Ovary (tissue), 9 donors: ENCODE measurements around the gene CHD6. TPM values are rescaled to one million over a fixed set of nuclear protein-coding genes. Genes with fewer than 3 reads are reported as not detected.

Source experiments
- DNase-seq, 5 donors: peaks; one replicate each; pipeline ENCODE4 v3.0.0-alpha.2; 2019 to 2020
- H3K27ac ChIP-seq, 2 donors: fragments of 200-600 bp; one replicate each; pipeline versions ENCODE4 v1.5.1 to v1.8.0; 2019 to 2022
- H3K27me3 ChIP-seq: fragments of 200-600 bp; one replicate; pipeline ENCODE4 v1.8.0; 2022
- H3K36me3 ChIP-seq: fragments of 200-600 bp; sonication (generic); one replicate; pipeline ENCODE4 v1.5.1; 2019
- H3K4me1 ChIP-seq: one replicate; pipeline ENCODE4 v1.8.1; 2013; ENCODE audit warnings: mild to moderate bottlenecking, moderate library complexity; ENCODE audit not compliant: insufficient read depth
- H3K4me3 ChIP-seq: fragments of 200-600 bp; sonication (generic); one replicate; pipeline ENCODE4 v1.5.1; 2017
- H3K9me3 ChIP-seq, 2 donors: fragments of 200-600 bp in 1 of 2; sonication (generic) in 1 of 2; one replicate each; pipeline versions ENCODE4 v1.5.1 to v1.8.1; 2013 to 2019; ENCODE audit warnings: mild to moderate bottlenecking in 1 of 2, moderate library complexity in 1 of 2
- EP300 ChIP-seq: sonication (generic); formaldehyde crosslinking; IDR thresholded peaks from one replicate; pipeline ENCODE4 v1.6.1; 2017; ENCODE audit warnings: antibody characterized with exemption
- POLR2A ChIP-seq: fragments of 450-650 bp; IDR thresholded peaks from one replicate; pipeline ENCODE4 v1.6.1; 2017; ENCODE audit warnings: antibody characterized with exemption, mild to moderate bottlenecking, moderate library complexity
- WGBS, 3 donors: extraction: QIAGEN DNeasy Blood & Tissue Kit in 1 of 3; methylation state at CpG; one replicate each; pipeline versions ENCODE4 v1.1.5 to v1.1.7; 2013 to 2017; 5-methylcytosine and 5-hydroxymethylcytosine counted together
- intact Hi-C, 4 donors: fragments of 100-400 bp; cut with DNase I; formaldehyde crosslinking; loops; one replicate each; pipeline versions ENCODE4 v1.11.0 to v1.15.1; 2022 to 2023
- polyA plus RNA-seq, 2 donors: library from polyadenylated mRNA; stranded (reverse); fragments of 200-250 nt in 1 of 2; fragments of 350-450 nt in 1 of 2; fragmentation: Illumina TruSeq in 1 of 2; extraction: RNeasy Lipid Tissue Mini Kit (QIAGEN cat#74804) in 1 of 2; gene quantifications; one replicate each; pipeline ENCODE4 v1.2.3, GENCODE V29; 2013 to 2014
- total RNA-seq, 7 donors: library from RNA; depleted of rRNA in 2 of 7; stranded (reverse); fragments of >200 nt in 2 of 7; fragmentation: NEBNext Ultra II Directional in 3 of 7; extraction: Animal tissue kit (Norgen Biotek cat#: 25700) in 3 of 7; gene quantifications; one replicate each; pipeline versions ENCODE4 v1.1.0 to v1.2.4, GENCODE V29; 2016 to 2023
- TF ChIP-seq, protein P1 (sequence below), 3 donors: fragments of 450-650 bp in 2 of 3; fragments of 200-600 bp in 1 of 3; IDR thresholded peaks; one replicate each; pipeline versions ENCODE4 v1.5.1 to v1.8.0; 2016 to 2022; ENCODE audit warnings: antibody characterized with exemption in 3 of 3, mild to moderate bottlenecking in 1 of 3
- donor health status: DM: no; HTN: no; CAD: no; lungs with moderate emphysema.
- donor health status: DM: no; HTN: no; CAD: no.
- donor health status: Bipolar disorder and iron deficiency.
- donor health status: DM: yes; HTN: yes; CAD: no.
- donor health status: DM: no; HTN: no; CAD: no.
- donor health status: DM: yes; HTN: yes; CAD: no.

The CHD6 gene
- total and polyA plus RNA-seq, 9 donors: 12.1 to 82.4 (median 52.7) TPM

DNA sequence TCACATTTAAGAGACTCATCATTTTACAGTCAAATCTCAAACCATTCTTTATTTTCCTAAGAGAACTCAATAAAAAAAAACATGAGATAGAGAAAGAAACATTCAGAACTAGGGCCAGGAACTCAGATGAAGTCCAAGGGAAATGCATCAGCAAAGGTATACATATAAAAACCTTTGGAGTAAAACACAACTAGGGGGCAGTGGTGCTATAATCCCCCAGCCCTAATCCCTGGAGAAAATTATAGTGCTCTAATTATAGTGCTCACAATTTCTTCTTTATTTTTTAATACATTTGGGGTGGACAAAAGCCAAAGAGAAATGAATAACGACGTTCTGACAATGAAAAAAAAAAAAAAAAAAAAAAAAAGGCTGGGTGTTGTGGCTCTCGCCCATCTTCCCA, 151.0 kb downstream of the CHD6 start:
- H3K4me1 ChIP-seq: no peaks in the 10 kb centered on the region
- no peak overlapping the region for H3K27ac ChIP-seq
- TF ChIP-seq POLR2A (no peak), EP300 (no peak)
- TF ChIP-seq, protein P1, sequence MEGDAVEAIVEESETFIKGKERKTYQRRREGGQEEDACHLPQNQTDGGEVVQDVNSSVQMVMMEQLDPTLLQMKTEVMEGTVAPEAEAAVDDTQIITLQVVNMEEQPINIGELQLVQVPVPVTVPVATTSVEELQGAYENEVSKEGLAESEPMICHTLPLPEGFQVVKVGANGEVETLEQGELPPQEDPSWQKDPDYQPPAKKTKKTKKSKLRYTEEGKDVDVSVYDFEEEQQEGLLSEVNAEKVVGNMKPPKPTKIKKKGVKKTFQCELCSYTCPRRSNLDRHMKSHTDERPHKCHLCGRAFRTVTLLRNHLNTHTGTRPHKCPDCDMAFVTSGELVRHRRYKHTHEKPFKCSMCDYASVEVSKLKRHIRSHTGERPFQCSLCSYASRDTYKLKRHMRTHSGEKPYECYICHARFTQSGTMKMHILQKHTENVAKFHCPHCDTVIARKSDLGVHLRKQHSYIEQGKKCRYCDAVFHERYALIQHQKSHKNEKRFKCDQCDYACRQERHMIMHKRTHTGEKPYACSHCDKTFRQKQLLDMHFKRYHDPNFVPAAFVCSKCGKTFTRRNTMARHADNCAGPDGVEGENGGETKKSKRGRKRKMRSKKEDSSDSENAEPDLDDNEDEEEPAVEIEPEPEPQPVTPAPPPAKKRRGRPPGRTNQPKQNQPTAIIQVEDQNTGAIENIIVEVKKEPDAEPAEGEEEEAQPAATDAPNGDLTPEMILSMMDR (IDR thresholded peaks at IDR 0.05): no peak
- intact Hi-C loops: no loop called here
- DNase-seq: no peak
- 77 to 79% (median 78%) methylated on average over 3 of the region's 3 CpGs for WGBS, 3 donors
- H3K4me3 ChIP-seq: no peak overlapping the region
- H3K27me3 ChIP-seq: no peaks in the 10 kb centered on the region
- no peaks in the 10 kb centered on the region for H3K36me3 ChIP-seq
- no peaks in the 10 kb centered on the region for H3K9me3 ChIP-seq

DNA sequence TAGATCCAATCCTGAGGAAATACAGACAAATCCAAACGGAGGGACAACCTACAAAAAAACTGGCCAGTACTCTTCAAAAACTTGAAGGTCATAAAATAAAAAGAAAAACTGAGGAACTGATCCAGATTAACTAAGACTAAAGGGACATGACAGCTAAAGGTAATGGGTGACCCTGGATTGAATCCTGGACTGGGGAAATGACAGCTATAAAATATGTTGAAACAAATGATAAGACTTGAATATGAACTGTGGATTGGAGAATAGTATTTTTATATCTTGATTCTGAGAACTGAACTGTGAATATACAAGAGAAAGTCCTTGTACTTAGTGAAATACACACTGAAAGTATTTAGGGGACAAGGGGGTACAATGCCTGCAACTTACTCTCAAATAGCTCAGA, 154.6 kb downstream of the CHD6 start:
- intact Hi-C loops: no loop called here
- Histone ChIP-seq H3K4me3 (no peak overlapping the region), H3K36me3 (no peaks in the 10 kb centered on the region), H3K4me1 (no peaks in the 10 kb centered on the region), H3K27ac (no peak overlapping the region), H3K27me3 (no peaks in the 10 kb centered on the region), H3K9me3 (no peaks in the 10 kb centered on the region)
- no peak for DNase-seq
- WGBS, 3 donors: 76 to 85% (median 81%) methylated on average over 1 of the region's 1 CpG
- no peak for TF ChIP-seq POLR2A
- TF ChIP-seq EP300: no peak
- TF ChIP-seq, protein P1 (IDR thresholded peaks at IDR 0.05): no peak

DNA sequence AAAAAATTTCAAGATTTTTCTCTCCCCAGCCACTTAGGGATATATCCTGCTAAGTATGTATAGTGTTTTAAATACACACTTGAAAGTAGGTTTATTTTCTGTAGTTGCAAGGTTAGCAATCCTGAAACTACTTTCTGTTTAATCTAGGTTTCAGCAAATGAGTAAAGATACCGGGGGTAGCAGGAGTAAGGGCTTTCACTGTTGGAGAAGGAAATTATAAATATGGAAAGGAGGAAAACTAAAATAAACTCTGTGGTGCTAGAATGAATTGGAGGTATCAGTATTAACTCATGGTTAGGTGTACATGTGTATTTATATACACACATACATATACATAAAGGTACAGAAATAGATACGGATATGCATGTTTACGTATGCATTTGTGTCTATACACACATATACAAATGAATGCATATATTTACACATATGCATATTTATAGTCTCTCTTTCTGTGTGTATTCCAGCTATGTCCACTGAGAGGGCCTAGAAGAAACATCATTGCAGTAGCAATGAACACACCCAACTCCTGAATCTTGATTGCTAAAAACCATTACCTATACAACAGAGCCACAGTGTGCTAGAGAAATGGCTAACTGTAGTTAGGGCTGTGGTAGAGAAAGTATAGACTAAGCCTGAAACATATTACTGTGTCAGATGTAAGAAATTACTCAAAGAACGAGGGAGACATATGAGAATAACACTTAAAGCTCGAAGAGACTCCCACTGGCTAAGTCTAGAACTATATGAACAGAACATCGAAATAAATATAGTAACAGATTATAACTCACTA, 155.6 kb downstream of the CHD6 start:
- Histone ChIP-seq H3K4me1 (no peaks in the 10 kb centered on the region), H3K36me3 (no peaks in the 10 kb centered on the region), H3K27me3 (no peaks in the 10 kb centered on the region), H3K4me3 (no peak overlapping the region), H3K9me3 (no peaks in the 10 kb centered on the region), H3K27ac (no peak overlapping the region)
- no peak for TF ChIP-seq POLR2A
- no peak for TF ChIP-seq EP300
- TF ChIP-seq, protein P1 (IDR thresholded peaks at IDR 0.05): no peak
- no peak for DNase-seq
- 95 to 97% (median 96%) methylated on average over 6 of the region's 6 CpGs for WGBS, 3 donors
- intact Hi-C loops: no loop called here

DNA sequence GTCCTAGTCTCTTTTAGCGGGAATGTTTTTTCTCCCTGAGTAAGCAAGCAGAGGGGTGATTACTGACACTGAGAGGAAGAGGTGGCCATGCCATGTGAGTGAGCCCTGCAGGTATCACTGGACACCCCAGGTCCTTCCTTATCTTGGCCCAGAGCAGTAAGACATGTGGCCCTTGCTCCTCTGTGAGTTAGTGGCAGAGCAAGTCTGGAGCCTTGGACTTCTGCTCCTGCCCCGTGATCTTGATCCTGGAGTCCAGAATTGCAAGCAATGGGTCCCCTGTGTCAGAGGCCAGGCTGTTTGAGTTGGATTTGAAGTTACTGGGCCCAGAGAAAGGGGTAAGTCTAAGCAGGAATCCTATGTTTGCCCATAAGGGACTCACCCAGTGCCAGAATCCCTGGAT, 159.4 kb downstream of the CHD6 start:
- Histone ChIP-seq H3K36me3 (peaks cover 5% of the 10 kb centered on the region), H3K27me3 (no peaks in the 10 kb centered on the region), H3K9me3 (no peaks in the 10 kb centered on the region), H3K27ac (no peak overlapping the region), H3K4me3 (no peak overlapping the region), H3K4me1 (no peaks in the 10 kb centered on the region)
- 95 to 99% (median 98%) methylated on average over 2 of the region's 2 CpGs for WGBS, 3 donors
- TF ChIP-seq, protein P1 (IDR thresholded peaks at IDR 0.05): no peak
- TF ChIP-seq EP300 (no peak), POLR2A (no peak)
- intact Hi-C loops: no loop called here
- no peak for DNase-seq
